A549 (cell line): Measurements from ENCODE around the gene MEPCE. TPM values are rescaled to one million over a fixed set of nuclear protein-coding genes. Genes with fewer than 3 reads are reported as not detected.

Experiments used
- ATAC-seq, 2 experiments: fragments of 200-7000 bp in 1 of 2; fragments of >200 bp in 1 of 2; cut with Nextera tagmentation in 1 of 2; cut with Tn5 transposase in 1 of 2; 3 replicates each; pipeline versions ENCODE4 v1.8.0 to v1.9.1; 2018 to 2020; ENCODE audit warnings: mild to moderate bottlenecking in 1 of 2, moderate library complexity in 1 of 2
- CTCF ChIA-PET: fragments of 300-600 bp; sonication (Branson Sonifier 250); formaldehyde crosslinking; extraction: SDS; loops from one replicate; lab custom pipeline; 2021; ENCODE audit warnings: antibody characterized with exemption, inconsistent platforms; lab: Yijun Ruan, JAX
- POLR2A ChIA-PET: fragments of 350-600 bp; formaldehyde crosslinking; extraction: SDS; loops from one replicate; lab custom pipeline; 2021; ENCODE audit warnings: antibody characterized with exemption, inconsistent platforms; lab: Yijun Ruan, JAX
- DNase-seq, 2 experiments: peaks; one replicate each; pipeline versions ENCODE4 v3.0.0 to v3.0.0-alpha.2; 2011 to 2016; ENCODE audit warnings: low read depth in 1 of 2, low spot score in 1 of 2
- FAIRE-seq: peaks from 2 replicates; lab custom pipeline; 2011; peaks lifted over from hg19 to GRCh38; lab: Jason Lieb, UNC
- H3K27ac ChIP-seq, 2 experiments: fragments of >200 bp; sonication (Bioruptor Twin); formaldehyde crosslinking; 3 replicates each; pipeline ENCODE4 v1.5.1; 2016 to 2017
- H3K4me1 ChIP-seq: fragments of >200 bp; sonication (Bioruptor Twin); formaldehyde crosslinking; 3 replicates; pipeline ENCODE4 v1.6.1; 2016
- H3K4me2 ChIP-seq: fragments of >200 bp; sonication (Bioruptor Twin); formaldehyde crosslinking; 3 replicates; pipeline ENCODE4 v1.6.1; 2016
- H3K4me3 ChIP-seq: fragments of >200 bp; sonication (Bioruptor Twin); formaldehyde crosslinking; 3 replicates; pipeline ENCODE4 v1.5.1; 2016
- H3K9me3 ChIP-seq: fragments of >200 bp; sonication (Bioruptor Twin); formaldehyde crosslinking; 3 replicates; pipeline ENCODE4 v1.6.1; 2016
- BCL3 ChIP-seq: fragments of >200 bp; sonication (Bioruptor Twin); formaldehyde crosslinking; IDR thresholded peaks from 3 replicates; pipeline ENCODE4 v1.6.1; 2016
- EHMT2 ChIP-seq: fragments of 200-600 bp; sonication (generic); IDR thresholded peaks from 2 replicates; pipeline ENCODE4 v1.6.1; 2016; ENCODE audit warnings: antibody characterized with exemption, low read depth, mild to moderate bottlenecking, moderate library complexity
- ELK1 ChIP-seq: fragments of 150-350 bp; IDR thresholded peaks from 2 replicates; pipeline ENCODE4 v1.6.1; 2014; ENCODE audit warnings: low read depth, mild to moderate bottlenecking, low read length
- FOSL2 ChIP-seq, 2 experiments: fragments of 450-650 bp in 1 of 2; fragments of >200 bp in 1 of 2; sonication (Bioruptor Twin) in 1 of 2; formaldehyde crosslinking; IDR thresholded peaks; 2 replicates each; pipeline versions ENCODE4 v1.5.0 to v1.6.1; 2016 to 2020; ENCODE audit warnings: mild to moderate bottlenecking in 1 of 2, moderate library complexity in 1 of 2
- GATA3 ChIP-seq: IDR thresholded peaks from 2 replicates; pipeline ENCODE4 v1.6.1; 2012; ENCODE audit warnings: borderline replicate concordance
- HEYL ChIP-seq: fragments of 250-450 bp; sonication (Bioruptor Pico); IDR thresholded peaks from 2 replicates; pipeline ENCODE4 v1.8.0; 2021; ENCODE audit warnings: mild to moderate bottlenecking, moderate library complexity
- MAX ChIP-seq: IDR thresholded peaks from 2 replicates; pipeline ENCODE4 v1.6.1; 2012
- MAZ ChIP-seq: fragments of 150-350 bp; IDR thresholded peaks from 2 replicates; pipeline ENCODE4 v1.6.1; 2014; ENCODE audit warnings: antibody characterized with exemption, low read depth, low read length, borderline replicate concordance
- MYC ChIP-seq: IDR thresholded peaks from 2 replicates; pipeline ENCODE4 v1.6.1; 2012; ENCODE audit warnings: mild to moderate bottlenecking, inconsistent platforms, low read length, improper control_type of control experiment, borderline replicate concordance
- REST ChIP-seq: fragments of 200-600 bp; sonication (generic); IDR thresholded peaks from 2 replicates; pipeline ENCODE4 v1.6.1; 2016; ENCODE audit warnings: antibody characterized with exemption, mild to moderate bottlenecking, moderate library complexity
- SREBF2 ChIP-seq: fragments of 450-650 bp; IDR thresholded peaks from 2 replicates; pipeline ENCODE4 v1.6.1; 2014; ENCODE audit warnings: mild to moderate bottlenecking, moderate library complexity
- TFCP2L1 ChIP-seq: fragments of 250-450 bp; sonication (Bioruptor Pico); IDR thresholded peaks from 2 replicates; pipeline ENCODE4 v1.5.0; 2021; ENCODE audit warnings: mild to moderate bottlenecking
- USF2 ChIP-seq: fragments of 450-650 bp; IDR thresholded peaks from 2 replicates; pipeline ENCODE4 v1.6.1; 2014; ENCODE audit warnings: antibody characterized with exemption
- ZFP36 ChIP-seq: fragments of 450-650 bp; IDR thresholded peaks from 2 replicates; pipeline ENCODE4 v1.6.1; 2014; ENCODE audit warnings: borderline replicate concordance; ENCODE audit not compliant: partially characterized antibody
- ZSCAN20 ChIP-seq: fragments of 250-450 bp; sonication (Bioruptor Pico); IDR thresholded peaks from 2 replicates; pipeline ENCODE4 v1.8.0; 2022; ENCODE audit warnings: mild to moderate bottlenecking, moderate library complexity
- WGBS: methylation state at CpG from one replicate; pipeline ENCODE4 v1.1.6; 2017; ENCODE audit errors: missing lambda C conversion rate; 5-methylcytosine and 5-hydroxymethylcytosine counted together
- polyA plus RNA-seq, 4 experiments: library from polyadenylated mRNA; depleted of rRNA in 3 of 4; stranded (reverse); fragments of >200 nt; fragmentation: RNase III in 1 of 4; extraction: RNeasy Plus Mini Kit Qiagen cat#74134 plus additional on column Dnase treatment in 1 of 4; gene quantifications; 2 replicates in 3 of 4; 3 replicates in 1 of 4; pipeline ENCODE4 v1.2.3, GENCODE V29; 2011 to 2017

MEPCE gene
- polyA plus RNA-seq, 2 of the 4 experiments (the other 2 are of a cell fraction), result 10.0 to 38.4 TPM

GRCh38 chr7:100415448-100415847 is 14.2 kb upstream of the MEPCE start (continued):
- no peak for TF ChIP-seq ELK1
- no peak for TF ChIP-seq REST
- TF ChIP-seq HEYL (CRISPR knock-in tag), result no peak
- no peak for TF ChIP-seq EHMT2
- TF ChIP-seq ZFP36, result no peak

GRCh38 chr7:100418930-100419659 is 10.5 kb upstream of the MEPCE start:
- DNase-seq, result no peak
- no peak overlapping the region for H3K4me3 ChIP-seq
- ATAC-seq, result peak; percentile 63 to 74; a peak in 5 of 6 replicates
- H3K4me1 ChIP-seq, result no peaks in the 10 kb centered on the region
- TF ChIP-seq MAX, result no peak
- TF ChIP-seq USF2, result no peak
- no peak for TF ChIP-seq MYC
- TF ChIP-seq MAZ, result no peak
- no peak for TF ChIP-seq SREBF2
- no peak for TF ChIP-seq TFCP2L1 (CRISPR knock-in tag)
- TF ChIP-seq FOSL2 (IDR thresholded peaks at IDR 0.05), result no peak
- TF ChIP-seq FOSL2 (CRISPR knock-in tag; IDR thresholded peaks at IDR 0.05), result no peak
- WGBS, result 86% methylated on average over 1 of the region's 1 CpG
- ChIA-PET CTCF (interaction anchor here (0.7 to 6.5 kb wide), 3 partner anchors 9 to 315 kb away, joined by 4 to 48 read pairs (median 4); partner anchors contain the start of gene ZCWPW1), POLR2A (interaction anchor here (1.0 to 1.1 kb wide), 3 partner anchors 9 to 10 kb away, joined by 4 to 7 read pairs (median 5); partner anchors contain the start of genes MEPCE and ZCWPW1)
- FAIRE-seq, result no peak
- H3K9me3 ChIP-seq, result no peaks in the 10 kb centered on the region
- H3K4me2 ChIP-seq, result no peak overlapping the region
- H3K27ac ChIP-seq, result no peak overlapping the region

GRCh38 chr7:100419660-100420226 is 9.9 kb upstream of the MEPCE start:
- Histone ChIP-seq H3K27ac (no peak overlapping the region), H3K4me3 (no peak overlapping the region), H3K4me2 (no peak overlapping the region), H3K9me3 (no peaks in the 10 kb centered on the region), H3K4me1 (no peaks in the 10 kb centered on the region)
- DNase-seq (no peak), ATAC-seq (no peak), FAIRE-seq (no peak)
- CTCF ChIA-PET, result interaction anchor here (0.7 to 6.5 kb wide), 2 partner anchors 13 to 287 kb away, joined by 3 to 48 read pairs; no protein-coding TSS in a partner anchor
- 55% methylated on average over 1 of the region's 1 CpG for WGBS
- POLR2A ChIA-PET, result interaction anchor here (1.0 to 1.1 kb wide), 2 partner anchors 8 to 10 kb away, joined by 5 to 7 read pairs; partner anchors contain the start of genes MEPCE and ZCWPW1
- TF ChIP-seq USF2 (no peak), GATA3 (no peak), BCL3 (no peak), ZSCAN20 (no peak)
